K562 (cell line): ENCODE measurements around the gene PTPRF. TPM values are rescaled to one million over a fixed set of nuclear protein-coding genes. Genes with fewer than 3 reads are reported as not detected.

Source experiments
- ATAC-seq: fragments of 200-7000 bp; cut with Tn5 transposase; 3 replicates; pipeline ENCODE4 v1.9.1; 2020; ENCODE audit warnings: moderate library complexity
- BruUV-seq: library from RNA; stranded (reverse); fragments of 400-500 nt; replicated peaks from 2 replicates; lab custom pipeline; 2021; lab: Mats Ljungman, UMichigan
- CTCF ChIA-PET: fragments of 300-600 bp; formaldehyde crosslinking; extraction: SDS; loops from one replicate; lab custom pipeline; 2021; ENCODE audit warnings: low intra/inter-chr PET ratio; lab: Yijun Ruan, JAX
- POLR2A ChIA-PET: fragments of 300-600, 350-650 bp; sonication (Branson Sonifier 250); formaldehyde crosslinking; extraction: SDS; loops from one replicate; lab custom pipeline; 2021; ENCODE audit warnings: antibody characterized with exemption, inconsistent platforms; lab: Yijun Ruan, JAX
- DNase-seq, 4 experiments: peaks; one replicate each; pipeline versions ENCODE4 v3.0.0 to v3.0.0-alpha.2; 2011 to 2018; ENCODE audit warnings: low spot score in 3 of 4, mixed read lengths in 3 of 4; ENCODE audit errors: extremely low read depth in 1 of 4
- FAIRE-seq: peaks from 2 replicates; lab custom pipeline; 2011; peaks lifted over from hg19 to GRCh38; lab: Jason Lieb, UNC
- H2AFZ ChIP-seq: 2 replicates; pipeline ENCODE4 v1.6.0; 2011; ENCODE audit warnings: low read depth, low read length, control low read depth, inconsistent platforms
- H3K27ac ChIP-seq: fragments of 200-600 bp; 3 replicates; pipeline ENCODE4 v1.8.0; 2011; ENCODE audit warnings: low read depth, mild to moderate bottlenecking, control low read depth, inconsistent platforms, low read length, moderate library complexity, mixed read lengths; ENCODE audit errors: extremely low read depth
- H3K27me3 ChIP-seq, 2 experiments: fragments of 300-600 bp in 1 of 2; 2 replicates in 1 of 2; 3 replicates in 1 of 2; pipeline versions ENCODE4 v1.6.0 to v1.8.0; 2011; ENCODE audit warnings: inconsistent platforms in 2 of 2, low read length in 2 of 2, mild to moderate bottlenecking in 1 of 2, mixed read lengths in 1 of 2, moderate library complexity in 1 of 2; ENCODE audit not compliant: control insufficient read depth in 2 of 2, insufficient read depth in 2 of 2
- H3K36me3 ChIP-seq: fragments of 300-600 bp; 3 replicates; pipeline ENCODE4 v1.8.0; 2011; ENCODE audit warnings: mild to moderate bottlenecking, low read length, inconsistent platforms; ENCODE audit not compliant: control insufficient read depth, insufficient read depth
- H3K4me1 ChIP-seq, 2 experiments: fragments of 200-600 bp in 1 of 2; replicated peaks in 1 of 2; 2 replicates in 1 of 2; 3 replicates in 1 of 2; pipeline versions ENCODE4 v1.5.1 to v1.8.0; 2011; ENCODE audit warnings: inconsistent platforms in 2 of 2, low read length in 2 of 2, mild to moderate bottlenecking in 1 of 2, mixed read lengths in 1 of 2, moderate library complexity in 1 of 2; ENCODE audit not compliant: control insufficient read depth in 2 of 2, insufficient read depth in 2 of 2
- H3K4me2 ChIP-seq: 2 replicates; pipeline ENCODE4 v1.6.1; 2011; ENCODE audit warnings: low read length, control low read depth, inconsistent platforms, mixed read lengths; ENCODE audit not compliant: insufficient read depth
- H3K4me3 ChIP-seq: fragments of 200-600 bp; sonication (generic), shearing (Covaris generic); 2 replicates; pipeline ENCODE4 v1.5.1; 2016; ENCODE audit warnings: control low read depth, inconsistent platforms
- H3K79me2 ChIP-seq: fragments of 200-600 bp; 3 replicates; pipeline ENCODE4 v1.8.0; 2011; ENCODE audit warnings: low read length, inconsistent platforms; ENCODE audit not compliant: control insufficient read depth, insufficient read depth
- H3K9ac ChIP-seq, 2 experiments: 2 replicates each; pipeline versions ENCODE4 v1.6.0 to v1.6.1; 2011; ENCODE audit warnings: low read depth in 2 of 2, low read length in 2 of 2, control low read depth in 1 of 2, inconsistent platforms in 1 of 2, mild to moderate bottlenecking in 1 of 2, mixed read lengths in 1 of 2; ENCODE audit not compliant: insufficient read depth in 1 of 2
- H3K9me1 ChIP-seq: one replicate; pipeline ENCODE4 v1.6.0; 2011; ENCODE audit warnings: inconsistent platforms, mild to moderate bottlenecking, low read length, moderate library complexity; ENCODE audit not compliant: control insufficient read depth, insufficient read depth
- H3K9me3 ChIP-seq: replicated peaks from 2 replicates; pipeline ENCODE4 v1.5.1; 2011; ENCODE audit warnings: low read depth, low read length, inconsistent platforms; ENCODE audit not compliant: control insufficient read depth, insufficient read depth
- H4K20me1 ChIP-seq: replicated peaks from 2 replicates; pipeline ENCODE4 v1.6.1; 2011; ENCODE audit warnings: low read length, inconsistent platforms, mixed read lengths; ENCODE audit not compliant: control insufficient read depth, insufficient read depth
- CBX2 ChIP-seq: fragments of 200-600 bp; sonication (generic); IDR thresholded peaks from one replicate; pipeline ENCODE4 v1.6.1; 2012; ENCODE audit warnings: mild to moderate bottlenecking, low read length, inconsistent platforms; ENCODE audit not compliant: insufficient read depth, poor library complexity, severe bottlenecking
- CREB3 ChIP-seq: fragments of 450-650 bp; conservative IDR thresholded peaks from 2 replicates; pipeline ENCODE4 v1.6.1; 2016; ENCODE audit warnings: missing genetic modification characterization, low read depth, mild to moderate bottlenecking, missing compliant biosample characterization, moderate library complexity
- CTCFL ChIP-seq: IDR thresholded peaks from 2 replicates; pipeline ENCODE4 v1.6.1; 2011; ENCODE audit warnings: borderline replicate concordance, low read depth, mild to moderate bottlenecking, moderate library complexity, low read length; ENCODE audit not compliant: insufficient read depth, poor library complexity, severe bottlenecking
- HNRNPL ChIP-seq: fragments of 200-400 bp; formaldehyde crosslinking; IDR thresholded peaks from 2 replicates; pipeline ENCODE4 v1.6.1; 2017; ENCODE audit warnings: low read depth, mild to moderate bottlenecking, low read length
- HNRNPUL1 ChIP-seq: fragments of 200-400 bp; formaldehyde crosslinking; IDR thresholded peaks from 2 replicates; pipeline ENCODE4 v1.6.1; 2017; ENCODE audit warnings: low read length
- IRF9 ChIP-seq: fragments of 450-650 bp; IDR thresholded peaks from 2 replicates; pipeline ENCODE4 v1.6.1; 2016; ENCODE audit warnings: missing biosample characterization, missing genetic modification characterization
- KAT2B ChIP-seq: IDR thresholded peaks from one replicate; pipeline ENCODE4 v1.6.1; 2012; ENCODE audit warnings: low read depth, mild to moderate bottlenecking, control low read depth, inconsistent platforms, low read length, moderate library complexity
- RNF219 ChIP-seq: fragments of 250-450 bp; sonication (Bioruptor Pico); IDR thresholded peaks from 2 replicates; pipeline ENCODE4 v1.5.0; 2022; ENCODE audit warnings: mild to moderate bottlenecking
- ZNF121 ChIP-seq: sonication (generic); formaldehyde crosslinking; conservative IDR thresholded peaks from 2 replicates; pipeline ENCODE4 v1.8.0; 2022; ENCODE audit warnings: missing genetic modification reagents
- ZNF133 ChIP-seq: fragments of 250-450 bp; sonication (Bioruptor Pico); IDR thresholded peaks from 2 replicates; pipeline ENCODE4 v1.4.0; 2020; ENCODE audit warnings: mild to moderate bottlenecking
- ZNF197 ChIP-seq: fragments of 200-800 bp; sonication (Bioruptor generic); IDR thresholded peaks from 2 replicates; pipeline ENCODE4 v1.6.1; 2016; ENCODE audit warnings: low read depth, missing genetic modification characterization, missing compliant biosample characterization
- ZNF436 ChIP-seq: fragments of 250-450, 450-650 bp; sonication (Bioruptor Pico); formaldehyde crosslinking; IDR thresholded peaks from 2 replicates; pipeline ENCODE4 v1.7.0; 2020; ENCODE audit warnings: mild to moderate bottlenecking
- ZNF740 ChIP-seq, 3 experiments: fragments of 200-800 bp in 1 of 3; sonication (Bioruptor generic) in 1 of 3; sonication (generic) in 1 of 3; formaldehyde crosslinking in 1 of 3; IDR thresholded peaks; 2 replicates each; pipeline versions ENCODE4 v1.6.1 to v1.8.0; 2016 to 2022; ENCODE audit warnings: mild to moderate bottlenecking in 2 of 3, missing compliant biosample characterization in 2 of 3, missing genetic modification characterization in 2 of 3, missing genetic modification reagents in 1 of 3
- ZNF76 ChIP-seq: fragments of 250-450 bp; sonication (Bioruptor Pico); IDR thresholded peaks from 2 replicates; pipeline ENCODE4 v1.4.0; 2020; ENCODE audit warnings: mild to moderate bottlenecking, moderate library complexity, borderline replicate concordance
- WGBS: fragments of 100-300 bp; shearing (Covaris generic); methylation state at CpG from one replicate; pipeline ENCODE4 v1.1.6; 2016; ENCODE audit warnings: low coverage, mixed read lengths; ENCODE audit not compliant: insufficient coverage; ENCODE audit errors: missing lambda C conversion rate; 5-methylcytosine and 5-hydroxymethylcytosine counted together
- in situ Hi-C: fragments of 300-500 bp; cut with MboI; formaldehyde crosslinking; loops from 4 replicates; pipeline ENCODE4 v1.15.0; 2018; ENCODE audit warnings: inconsistent platforms, mixed read lengths
- intact Hi-C: fragments of 100-400 bp; cut with micrococcal nuclease; formaldehyde crosslinking; loops from 2 replicates; pipeline ENCODE4 v1.14.2; 2022
- polyA plus RNA-seq, 8 experiments: library from polyadenylated mRNA; depleted of rRNA in 4 of 8; stranded (reverse) in 5 of 8; unstranded in 3 of 8; fragments of >200 nt; fragmentation: Nextera tagmentation in 2 of 8; fragmentation: Illumina TruSeq in 1 of 8; extraction: Ambion mirVana in 2 of 8; extraction: Trizol in 1 of 8; gene quantifications; 2 replicates each; pipeline versions ENCODE4 v1.2.1 to v1.2.3, GENCODE V29; 2011 to 2014; ENCODE audit warnings: inconsistent platforms in 1 of 8, missing spikeins in 1 of 8
- total RNA-seq, 7 experiments: library from RNA; depleted of rRNA in 6 of 7; stranded (reverse); fragments of >200 nt in 6 of 7; fragmentation: Illumina TruSeq in 2 of 7; extraction: Trizol in 2 of 7; gene quantifications; 2 replicates each; pipeline versions ENCODE4 v1.2.1 to v1.2.3, GENCODE V29; 2011 to 2021; ENCODE audit warnings: low replicate concordance in 1 of 7

Gene PTPRF
- total and polyA plus RNA-seq, 9 of the 15 experiments (the other 6 are each of a cell fraction or from before 2014, with no cell fraction given) = 0.13 to 4.3 (median 1.1) TPM

GRCh38 chr1:43552813-43553212 is 22.1 kb downstream of the PTPRF start:
- ATAC-seq (no peak), FAIRE-seq (no peak), DNase-seq (no peak)
- no peaks in the 10 kb centered on the region for H3K79me2 ChIP-seq
- in situ Hi-C loops = no loop called here
- no peak overlapping the region for H3K4me3 ChIP-seq
- no peak overlapping the region for H2AFZ ChIP-seq
- peaks cover 8 to 24% of the 10 kb centered on the region in 2 experiments; a peak in 4 of 5 replicates for H3K4me1 ChIP-seq
- no peaks in the 10 kb centered on the region for H3K9me1 ChIP-seq
- intact Hi-C loops = no loop called here
- no peak overlapping the region for H3K9ac ChIP-seq
- ChIA-PET POLR2A (interaction anchor here (0.9 to 3.1 kb wide), 3 partner anchors 12 to 19 kb away, joined by 4 to 16 read pairs (median 7); no protein-coding TSS in a partner anchor), CTCF (no interaction called here)
- no peak overlapping the region for H3K4me2 ChIP-seq
- H3K27ac ChIP-seq = no peak overlapping the region
- H4K20me1 ChIP-seq = peaks cover 5% of the 10 kb centered on the region
- no peaks in the 10 kb centered on the region for H3K36me3 ChIP-seq
- 9% methylated on average over 5 of the region's 6 CpGs for WGBS
- H3K9me3 ChIP-seq = no peaks in the 10 kb centered on the region
- H3K27me3 ChIP-seq = peaks cover 12 to 32% of the 10 kb centered on the region in 2 experiments; a peak in 4 of 5 replicates
- no TSS peak for BruUV-seq
- TF ChIP-seq CTCFL (no peak), ZNF740 (CRISPR knock-in tag; IDR thresholded peaks at IDR 0.05) (no peak), ZNF740 (tag; IDR thresholded peaks at IDR 0.05) (no peak), ZNF121 (CRISPR knock-in tag) (no peak), CREB3 (tag) (no peak), CBX2 (no peak), KAT2B (no peak), HNRNPL (no peak), IRF9 (no peak), ZNF197 (CRISPR knock-in tag) (no peak), ZNF133 (CRISPR knock-in tag) (no peak), HNRNPUL1 (no peak), ZNF436 (no peak), RNF219 (no peak), ZNF76 (CRISPR knock-in tag) (no peak)
